ENCODE measurements around the gene KCNC1.

KCNC1 gene

GRCh38 chr11:17740649-17741235, 6.2 kb downstream of the KCNC1 start:
- no peaks in the 10 kb centered on the region for H3K9me2 ChIP-seq (ENCODE audit: low read depth, low read length)
- no peaks in the 10 kb centered on the region for H3K4me1 ChIP-seq (ENCODE audit: insufficient read depth, low read length, severe bottlenecking)
- no peaks in the 10 kb centered on the region for H3K27me3 ChIP-seq (ENCODE audit: insufficient read depth, low read length)
- no peaks in the 10 kb centered on the region for H3K36me3 ChIP-seq (ENCODE audit: insufficient read depth, low read length)
- H4K20me1 ChIP-seq (ENCODE audit: insufficient read depth, low read length): no peaks in the 10 kb centered on the region
- no peak for TF ChIP-seq EZH2 (IDR thresholded peaks at IDR 0.05; ENCODE audit: borderline replicate concordance, low read length)
- TF ChIP-seq, protein P1, sequence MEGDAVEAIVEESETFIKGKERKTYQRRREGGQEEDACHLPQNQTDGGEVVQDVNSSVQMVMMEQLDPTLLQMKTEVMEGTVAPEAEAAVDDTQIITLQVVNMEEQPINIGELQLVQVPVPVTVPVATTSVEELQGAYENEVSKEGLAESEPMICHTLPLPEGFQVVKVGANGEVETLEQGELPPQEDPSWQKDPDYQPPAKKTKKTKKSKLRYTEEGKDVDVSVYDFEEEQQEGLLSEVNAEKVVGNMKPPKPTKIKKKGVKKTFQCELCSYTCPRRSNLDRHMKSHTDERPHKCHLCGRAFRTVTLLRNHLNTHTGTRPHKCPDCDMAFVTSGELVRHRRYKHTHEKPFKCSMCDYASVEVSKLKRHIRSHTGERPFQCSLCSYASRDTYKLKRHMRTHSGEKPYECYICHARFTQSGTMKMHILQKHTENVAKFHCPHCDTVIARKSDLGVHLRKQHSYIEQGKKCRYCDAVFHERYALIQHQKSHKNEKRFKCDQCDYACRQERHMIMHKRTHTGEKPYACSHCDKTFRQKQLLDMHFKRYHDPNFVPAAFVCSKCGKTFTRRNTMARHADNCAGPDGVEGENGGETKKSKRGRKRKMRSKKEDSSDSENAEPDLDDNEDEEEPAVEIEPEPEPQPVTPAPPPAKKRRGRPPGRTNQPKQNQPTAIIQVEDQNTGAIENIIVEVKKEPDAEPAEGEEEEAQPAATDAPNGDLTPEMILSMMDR (IDR thresholded peaks at IDR 0.05; ENCODE audit: low read length): no peak
- no peak overlapping the region for H2AFZ ChIP-seq (ENCODE audit: low read length)
- H3K4me3 ChIP-seq (ENCODE audit: low read depth, low read length, poor library complexity, severe bottlenecking): no peak overlapping the region
- no peaks in the 10 kb centered on the region for H3K9me3 ChIP-seq (ENCODE audit: low read length)
- H3K4me2 ChIP-seq (ENCODE audit: low read length): no peak overlapping the region
- H3K27ac ChIP-seq (ENCODE audit: low read depth, low read length, poor library complexity, severe bottlenecking): no peak overlapping the region
- no peak overlapping the region for H3K9ac ChIP-seq (ENCODE audit: low read length)
- H3F3A ChIP-seq (ENCODE audit: insufficient read depth, low read length): no peaks in the 10 kb centered on the region
- no peaks in the 10 kb centered on the region for H3K79me2 ChIP-seq (ENCODE audit: insufficient read depth, low read length)

DNA sequence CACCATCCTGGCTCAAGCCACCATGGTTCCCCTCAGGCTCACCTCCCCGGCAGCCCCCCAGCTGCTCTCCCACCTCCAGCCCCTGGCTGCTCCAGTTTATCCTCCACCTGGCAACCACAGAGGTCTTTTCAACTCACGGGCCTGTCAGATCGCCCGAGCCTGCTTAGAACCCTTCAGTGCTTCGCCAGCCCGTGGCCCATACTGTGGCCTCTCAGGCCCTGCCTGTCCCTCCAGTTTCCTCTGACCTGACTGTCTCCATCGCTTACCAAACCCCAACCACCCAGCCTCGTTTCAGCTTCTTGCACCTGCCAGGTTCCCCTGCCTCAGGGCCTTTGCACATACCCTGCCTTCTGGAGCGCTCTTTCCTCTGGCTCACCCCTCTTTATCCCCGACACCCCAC, 6.9 kb downstream of the KCNC1 start:
- Histone ChIP-seq H3K4me2 (ENCODE audit: low read length) (no peak overlapping the region), H3K9me3 (ENCODE audit: low read length) (no peaks in the 10 kb centered on the region), H3K36me3 (ENCODE audit: insufficient read depth, low read length) (no peaks in the 10 kb centered on the region), H4K20me1 (ENCODE audit: insufficient read depth, low read length) (no peaks in the 10 kb centered on the region), H2AFZ (ENCODE audit: low read length) (no peak overlapping the region), H3K9ac (ENCODE audit: low read length) (no peak overlapping the region), H3K4me1 (ENCODE audit: insufficient read depth, low read length, severe bottlenecking) (no peaks in the 10 kb centered on the region), H3K9me2 (ENCODE audit: low read depth, low read length) (no peaks in the 10 kb centered on the region), H3K27ac (ENCODE audit: low read depth, low read length, poor library complexity, severe bottlenecking) (no peak overlapping the region), H3K79me2 (ENCODE audit: insufficient read depth, low read length) (no peaks in the 10 kb centered on the region), H3K27me3 (ENCODE audit: insufficient read depth, low read length) (no peaks in the 10 kb centered on the region), H3F3A (ENCODE audit: insufficient read depth, low read length) (no peaks in the 10 kb centered on the region), H3K4me3 (ENCODE audit: low read depth, low read length, poor library complexity, severe bottlenecking) (no peak overlapping the region)
- no peak for TF ChIP-seq EZH2 (IDR thresholded peaks at IDR 0.05; ENCODE audit: borderline replicate concordance, low read length)
- TF ChIP-seq, protein P1 (IDR thresholded peaks at IDR 0.05; ENCODE audit: low read length): no peak

DNA sequence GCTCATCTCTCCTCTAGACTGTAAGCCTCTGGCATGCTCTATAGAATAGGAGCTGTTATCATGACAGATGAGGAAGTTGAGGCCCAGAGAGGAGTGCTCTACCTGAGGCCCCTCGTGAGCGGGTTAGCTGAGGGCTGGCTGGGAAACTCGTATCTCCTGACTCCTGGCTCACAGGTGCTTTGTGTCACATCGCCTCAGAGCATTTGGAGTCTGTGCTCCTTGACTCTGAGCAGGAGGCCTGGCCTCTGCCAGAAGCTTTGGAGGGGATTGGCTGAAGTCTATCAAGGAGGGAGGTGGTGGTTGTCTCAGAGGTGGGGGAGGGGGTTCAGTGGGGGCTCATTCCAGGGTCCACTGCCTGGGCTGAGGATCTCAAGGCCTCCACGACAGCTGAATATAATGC, 7.4 kb downstream of the KCNC1 start:
- Histone ChIP-seq H3K4me3 (ENCODE audit: low read depth, low read length, poor library complexity, severe bottlenecking) (no peak overlapping the region), H3F3A (ENCODE audit: insufficient read depth, low read length) (no peaks in the 10 kb centered on the region), H3K36me3 (ENCODE audit: insufficient read depth, low read length) (no peaks in the 10 kb centered on the region), H2AFZ (ENCODE audit: low read length) (no peak overlapping the region), H4K20me1 (ENCODE audit: insufficient read depth, low read length) (no peaks in the 10 kb centered on the region), H3K4me2 (ENCODE audit: low read length) (no peak overlapping the region), H3K79me2 (ENCODE audit: insufficient read depth, low read length) (no peaks in the 10 kb centered on the region), H3K4me1 (ENCODE audit: insufficient read depth, low read length, severe bottlenecking) (no peaks in the 10 kb centered on the region), H3K27ac (ENCODE audit: low read depth, low read length, poor library complexity, severe bottlenecking) (no peak overlapping the region), H3K9me3 (ENCODE audit: low read length) (no peaks in the 10 kb centered on the region), H3K9me2 (ENCODE audit: low read depth, low read length) (no peaks in the 10 kb centered on the region), H3K27me3 (ENCODE audit: insufficient read depth, low read length) (no peaks in the 10 kb centered on the region), H3K9ac (ENCODE audit: low read length) (no peak overlapping the region)
- TF ChIP-seq, protein P1 (IDR thresholded peaks at IDR 0.05; ENCODE audit: low read length): no peak
- no peak for TF ChIP-seq EZH2 (IDR thresholded peaks at IDR 0.05; ENCODE audit: borderline replicate concordance, low read length)

Data from OCI-LY1 (cell line).